T-helper 17 cell (primary cell): ENCODE results near the gene THUMPD2. TPM values are rescaled to one million over a fixed set of nuclear protein-coding genes. Genes with fewer than 3 reads are reported as not detected.
"Not testable (repeated sequence)": the region's sequence is repeated elsewhere in the genome, so short reads cannot be mapped to it uniquely, and the experiment has no call there.

Experiments used
- ATAC-seq: fragments of 150-1000 bp; cut with Tn5 transposase; 2 replicates; pipeline ENCODE4 v1.10.0; 2021; ENCODE audit warnings: mild to moderate bottlenecking, moderate library complexity
- DNase-seq, 3 donors: peaks; one replicate each; pipeline versions ENCODE4 v3.0.0 to v3.0.0-alpha.2; 2020 to 2021
- H3K9me3 ChIP-seq: one replicate; pipeline ENCODE4 v1.7.0; 2013; ENCODE audit warnings: low read length, mild to moderate bottlenecking; ENCODE audit not compliant: control insufficient read depth, poor library complexity, severe bottlenecking
- H3K27ac Mint-ChIP-seq: one replicate; pipeline ENCODE4 v1.8.0; 2022; ENCODE audit warnings: mild to moderate bottlenecking, moderate library complexity, mixed read lengths
- H3K27me3 Mint-ChIP-seq: one replicate; pipeline ENCODE4 v1.8.0; 2022; ENCODE audit warnings: mixed read lengths
- H3K36me3 Mint-ChIP-seq: one replicate; pipeline ENCODE4 v1.8.0; 2022; ENCODE audit warnings: low read depth, mixed read lengths
- H3K4me1 Mint-ChIP-seq: one replicate; pipeline ENCODE4 v1.8.0; 2022; ENCODE audit warnings: mild to moderate bottlenecking, mixed read lengths
- H3K4me3 Mint-ChIP-seq: one replicate; pipeline ENCODE4 v1.8.0; 2022; ENCODE audit warnings: mild to moderate bottlenecking, moderate library complexity, mixed read lengths
- total RNA-seq, 4 donors: library from RNA in 2 of 4; stranded (reverse) in 2 of 4; gene quantifications; one replicate each; pipeline ENCODE4 v1.2.3 and lab custom pipeline; 2022 to 2026

The THUMPD2 gene
- total RNA-seq = 10 to 100 TPM; 10.5 to 16.1 TPM
- 11.8 to 18.3 reads per million in 2 donors for total RNA-seq (lab: John Stamatoyannopoulos, UW)

- DNase-seq = peak; percentile 25 to 51 (median 26)
- no peaks in the 10 kb centered on the region for H3K36me3 Mint-ChIP-seq
- no peaks in the 10 kb centered on the region for H3K9me3 ChIP-seq
- no peaks in the 10 kb centered on the region for H3K27me3 Mint-ChIP-seq
- peak within 1 kb of the TSS; percentile 96 for H3K4me3 Mint-ChIP-seq
- peaks cover 35% of the 10 kb centered on the region for H3K4me1 Mint-ChIP-seq
- peak; percentile 86 for ATAC-seq
- peak within 1 kb of the TSS; percentile 94 for H3K27ac Mint-ChIP-seq
These were observed at the start of gene THUMPD2 for GRCh38 chr2:39778775-39779340. Gene THUMPD2, minus strand, starts transcription at chr2:39779258. Its CDS starts 19 bp downstream, at chr2:39779239.

GRCh38 chr2:39821871-39822270 is 42.8 kb upstream of the THUMPD2 start:
- ATAC-seq = no peak

GRCh38 chr2:39816845-39817244 is 37.8 kb upstream of the THUMPD2 start:
- Mint-ChIP-seq H3K36me3 (no peaks in the 10 kb centered on the region), H3K4me3 (no peak overlapping the region), H3K4me1 (no peaks in the 10 kb centered on the region), H3K27me3 (peaks cover 32% of the 10 kb centered on the region), H3K27ac (no peak overlapping the region)
- ATAC-seq (no peak), DNase-seq (no peak)
- H3K9me3 ChIP-seq = no peaks in the 10 kb centered on the region

More at GRCh38 chr2:39821871-39822270, 42.8 kb upstream of the THUMPD2 start:
- Mint-ChIP-seq H3K36me3 (no peaks in the 10 kb centered on the region), H3K27me3 (peaks cover 11% of the 10 kb centered on the region), H3K27ac (no peak overlapping the region), H3K4me1 (no peaks in the 10 kb centered on the region), H3K4me3 (no peak overlapping the region)
- DNase-seq = no peak
- no peaks in the 10 kb centered on the region for H3K9me3 ChIP-seq

- no peaks in the 10 kb centered on the region for H3K36me3 Mint-ChIP-seq
- peaks cover 32% of the 10 kb centered on the region for H3K27me3 Mint-ChIP-seq
- no peak for ATAC-seq
- no peaks in the 10 kb centered on the region for H3K9me3 ChIP-seq
- no peaks in the 10 kb centered on the region for H3K4me1 Mint-ChIP-seq
- no peak overlapping the region for H3K4me3 Mint-ChIP-seq
- no peak for DNase-seq
- H3K27ac Mint-ChIP-seq = no peak overlapping the region
These were observed 37.4 kb upstream of the THUMPD2 start for GRCh38 chr2:39816428-39816827.

- ATAC-seq (no peak), DNase-seq (no peak)
- peaks cover 3% of the 10 kb centered on the region for H3K9me3 ChIP-seq
- Mint-ChIP-seq H3K36me3 (peaks cover 3% of the 10 kb centered on the region), H3K4me3 (no peak overlapping the region), H3K27ac (no peak overlapping the region), H3K4me1 (no peaks in the 10 kb centered on the region), H3K27me3 (no peaks in the 10 kb centered on the region)
These were observed 27.0 kb upstream of the THUMPD2 start for GRCh38 chr2:39805936-39806608.

- no peak overlapping the region for H3K4me3 Mint-ChIP-seq
- no peak for ATAC-seq
These were observed 24.8 kb upstream of the THUMPD2 start for GRCh38 chr2:39803839-39804238.

GRCh38 chr2:39800752-39801151 is 21.7 kb upstream of the THUMPD2 start:
- peaks cover 3% of the 10 kb centered on the region for H3K36me3 Mint-ChIP-seq
- H3K27ac Mint-ChIP-seq = no peak overlapping the region
- no peaks in the 10 kb centered on the region for H3K27me3 Mint-ChIP-seq
- H3K9me3 ChIP-seq = peaks cover 3% of the 10 kb centered on the region
- H3K4me1 Mint-ChIP-seq = no peaks in the 10 kb centered on the region
- no peak for ATAC-seq
- no peak overlapping the region for H3K4me3 Mint-ChIP-seq
- no peak for DNase-seq

More at GRCh38 chr2:39803839-39804238, 24.8 kb upstream of the THUMPD2 start:
- DNase-seq = no peak
- Mint-ChIP-seq H3K27ac (no peak overlapping the region), H3K36me3 (peaks cover 3% of the 10 kb centered on the region), H3K27me3 (no peaks in the 10 kb centered on the region), H3K4me1 (no peaks in the 10 kb centered on the region)
- H3K9me3 ChIP-seq = peaks cover 3% of the 10 kb centered on the region

- H3K9me3 ChIP-seq = no peaks in the 10 kb centered on the region
- Mint-ChIP-seq H3K4me1 (no peaks in the 10 kb centered on the region), H3K4me3 (no peak overlapping the region), H3K36me3 (no peaks in the 10 kb centered on the region), H3K27ac (no peak overlapping the region), H3K27me3 (no peaks in the 10 kb centered on the region)
- no peak for ATAC-seq
- no peak for DNase-seq
These were observed 17.1 kb upstream of the THUMPD2 start for GRCh38 chr2:39796134-39796533.

- DNase-seq, H3K27ac Mint-ChIP-seq, H3K4me1 Mint-ChIP-seq, H3K9me3 ChIP-seq, H3K4me3 Mint-ChIP-seq, H3K27me3 Mint-ChIP-seq, ATAC-seq, H3K36me3 Mint-ChIP-seq: not testable (repeated sequence)
These were observed 11.3 kb upstream of the THUMPD2 start for GRCh38 chr2:39790216-39790818.

- Mint-ChIP-seq H3K4me1 (peaks cover 2% of the 10 kb centered on the region), H3K27me3 (peaks cover 14% of the 10 kb centered on the region), H3K4me3 (no peak overlapping the region), H3K27ac (no peak overlapping the region), H3K36me3 (no peaks in the 10 kb centered on the region)
- no peaks in the 10 kb centered on the region for H3K9me3 ChIP-seq
- DNase-seq (no peak), ATAC-seq (no peak)
These were observed 8.9 kb upstream of the THUMPD2 start for GRCh38 chr2:39787950-39788349.

- Mint-ChIP-seq H3K27ac (no peak overlapping the region), H3K4me3 (no peak overlapping the region), H3K36me3 (no peaks in the 10 kb centered on the region), H3K27me3 (peaks cover 14% of the 10 kb centered on the region), H3K4me1 (peaks cover 4% of the 10 kb centered on the region)
- no peaks in the 10 kb centered on the region for H3K9me3 ChIP-seq
- DNase-seq = no peak
- ATAC-seq = no peak
These were observed 7.9 kb upstream of the THUMPD2 start for GRCh38 chr2:39786761-39787522.

GRCh38 chr2:39782591-39782990 is 3.5 kb upstream of the THUMPD2 start:
- ATAC-seq (no peak), DNase-seq (no peak)
- H3K27ac Mint-ChIP-seq = no peak overlapping the region
- H3K4me3 Mint-ChIP-seq = no peak overlapping the region
- no peaks in the 10 kb centered on the region for H3K9me3 ChIP-seq
- H3K36me3 Mint-ChIP-seq = no peaks in the 10 kb centered on the region
- H3K27me3 Mint-ChIP-seq = peaks cover 14% of the 10 kb centered on the region
- peaks cover 32% of the 10 kb centered on the region for H3K4me1 Mint-ChIP-seq

GRCh38 chr2:39781697-39782096 is 2.6 kb upstream of the THUMPD2 start:
- DNase-seq (no peak), ATAC-seq (no peak)
- Mint-ChIP-seq H3K4me3 (peak overlapping the region; percentile 96), H3K36me3 (no peaks in the 10 kb centered on the region), H3K4me1 (peaks cover 33% of the 10 kb centered on the region), H3K27ac (no peak overlapping the region), H3K27me3 (peaks cover 14% of the 10 kb centered on the region)
- no peaks in the 10 kb centered on the region for H3K9me3 ChIP-seq
